HEK293 (cell line): Measurements from ENCODE around the gene SOX6.

Experiments
- CTCF ChIA-PET: fragments of 350-600 bp; formaldehyde crosslinking; extraction: SDS; loops from one replicate; lab custom pipeline; 2021; ENCODE audit warnings: antibody characterized with exemption; lab: Yijun Ruan, JAX
- POLR2A ChIA-PET: fragments of 300-600 bp; formaldehyde crosslinking; extraction: SDS; loops from one replicate; lab custom pipeline; 2020; ENCODE audit warnings: antibody characterized with exemption, inconsistent platforms; lab: Yijun Ruan, JAX
- H3K27ac ChIP-seq: fragments of 200-500 bp; sonication (Bioruptor generic); 2 replicates; pipeline ENCODE4 v1.5.1; 2014; ENCODE audit warnings: low read depth, low read length, control low read depth, inconsistent platforms; ENCODE audit errors: extremely low read depth
- H3K36me3 ChIP-seq, 2 experiments: fragments of 200-500 bp in 1 of 2; sonication (Bioruptor generic) in 1 of 2; 1 replicate in 1 of 2; 2 replicates in 1 of 2; pipeline ENCODE4 v1.5.1; 2014 to 2017; ENCODE audit warnings: inconsistent platforms in 2 of 2, low read length in 2 of 2; ENCODE audit not compliant: control insufficient read depth in 2 of 2, insufficient read depth in 1 of 2
- H3K4me1 ChIP-seq: fragments of 200-500 bp; sonication (Bioruptor generic); 2 replicates; pipeline ENCODE4 v1.5.1; 2014; ENCODE audit warnings: mild to moderate bottlenecking, low read length, inconsistent platforms; ENCODE audit not compliant: control insufficient read depth, insufficient read depth
- H3K4me3 ChIP-seq: 2 replicates; pipeline ENCODE4 v1.5.1; 2011; ENCODE audit warnings: low read depth, mild to moderate bottlenecking, control low read depth, low read length, moderate library complexity
- H3K9me3 ChIP-seq: fragments of 200-500 bp; sonication (Bioruptor generic); 2 replicates; pipeline ENCODE4 v1.5.1; 2014; ENCODE audit warnings: low read depth, low read length, inconsistent platforms; ENCODE audit not compliant: control insufficient read depth, insufficient read depth
- GLIS1 ChIP-seq: fragments of 450-650 bp; formaldehyde crosslinking; IDR thresholded peaks from 2 replicates; pipeline ENCODE4 v1.5.1; 2016; ENCODE audit warnings: missing biosample characterization, missing genetic modification characterization
- GLIS2 ChIP-seq: fragments of 450-650 bp; formaldehyde crosslinking; IDR thresholded peaks from 2 replicates; pipeline ENCODE4 v1.5.1; 2016; ENCODE audit warnings: missing biosample characterization, missing genetic modification characterization
- HIC1 ChIP-seq: fragments of 450-650 bp; formaldehyde crosslinking; IDR thresholded peaks from 2 replicates; pipeline ENCODE4 v1.5.1; 2016; ENCODE audit warnings: missing biosample characterization, missing genetic modification characterization
- KLF10 ChIP-seq: fragments of 450-650 bp; IDR thresholded peaks from 2 replicates; pipeline ENCODE4 v1.5.1; 2018; ENCODE audit warnings: missing biosample characterization, mild to moderate bottlenecking, missing genetic modification characterization
- MYNN ChIP-seq: fragments of 450-650 bp; formaldehyde crosslinking; IDR thresholded peaks from 2 replicates; pipeline ENCODE4 v1.5.1; 2016; ENCODE audit warnings: missing biosample characterization, missing genetic modification characterization, borderline replicate concordance
- MZF1 ChIP-seq: fragments of 450-650 bp; formaldehyde crosslinking; IDR thresholded peaks from 2 replicates; pipeline ENCODE4 v1.5.1; 2017; ENCODE audit warnings: missing biosample characterization, missing genetic modification characterization, borderline replicate concordance
- PRDM10 ChIP-seq: fragments of 450-650 bp; formaldehyde crosslinking; IDR thresholded peaks from 2 replicates; pipeline ENCODE4 v1.5.1; 2016; ENCODE audit warnings: missing biosample characterization, missing genetic modification characterization
- REST ChIP-seq: fragments of 450-650 bp; formaldehyde crosslinking; IDR thresholded peaks from 2 replicates; pipeline ENCODE4 v1.5.1; 2016; ENCODE audit warnings: missing biosample characterization, missing genetic modification characterization
- SP7 ChIP-seq: fragments of 450-650 bp; formaldehyde crosslinking; IDR thresholded peaks from 2 replicates; pipeline ENCODE4 v1.5.1; 2016; ENCODE audit warnings: missing biosample characterization, missing genetic modification characterization
- TCF7L2 ChIP-seq: IDR thresholded peaks from 2 replicates; pipeline ENCODE4 v1.6.1; 2011; ENCODE audit warnings: low read depth, mild to moderate bottlenecking, inconsistent platforms, low read length, moderate library complexity, borderline replicate concordance
- ZFP37 ChIP-seq: fragments of 450-650 bp; formaldehyde crosslinking; IDR thresholded peaks from 2 replicates; pipeline ENCODE4 v1.5.1; 2016; ENCODE audit warnings: missing biosample characterization, missing genetic modification characterization
- ZNF132 ChIP-seq: fragments of 450-650 bp; formaldehyde crosslinking; IDR thresholded peaks from 2 replicates; pipeline ENCODE4 v1.5.1; 2017; ENCODE audit warnings: missing biosample characterization, missing genetic modification characterization, borderline replicate concordance
- ZNF133 ChIP-seq: fragments of 450-650 bp; formaldehyde crosslinking; IDR thresholded peaks from 2 replicates; pipeline ENCODE4 v1.5.1; 2016; ENCODE audit warnings: missing biosample characterization, missing genetic modification characterization
- ZNF138 ChIP-seq: fragments of 450-650 bp; formaldehyde crosslinking; IDR thresholded peaks from 2 replicates; pipeline ENCODE4 v1.5.1; 2016; ENCODE audit warnings: missing biosample characterization, missing genetic modification characterization, borderline replicate concordance
- ZNF341 ChIP-seq: fragments of 450-650 bp; formaldehyde crosslinking; IDR thresholded peaks from 2 replicates; pipeline ENCODE4; 2016; ENCODE audit warnings: low read depth, missing biosample characterization, missing genetic modification characterization
- ZNF416 ChIP-seq: fragments of 450-650 bp; formaldehyde crosslinking; IDR thresholded peaks from 2 replicates; pipeline ENCODE4 v1.5.1; 2016; ENCODE audit warnings: missing biosample characterization, missing genetic modification characterization
- ZNF560 ChIP-seq: fragments of 450-650 bp; formaldehyde crosslinking; IDR thresholded peaks from 2 replicates; pipeline ENCODE4 v1.5.1; 2017; ENCODE audit warnings: missing biosample characterization, missing genetic modification characterization, borderline replicate concordance
- ZNF629 ChIP-seq: fragments of 450-650 bp; formaldehyde crosslinking; IDR thresholded peaks from 2 replicates; pipeline ENCODE4 v1.5.1; 2017; ENCODE audit warnings: missing biosample characterization, missing genetic modification characterization
- ZNF701 ChIP-seq: fragments of 450-650 bp; formaldehyde crosslinking; IDR thresholded peaks from 2 replicates; pipeline ENCODE4 v1.5.1; 2016; ENCODE audit warnings: missing biosample characterization, missing genetic modification characterization
- ZNF837 ChIP-seq: fragments of 450-650 bp; formaldehyde crosslinking; IDR thresholded peaks from 2 replicates; pipeline ENCODE4 v1.5.1; 2016; ENCODE audit warnings: missing biosample characterization, missing genetic modification characterization
- ZSCAN5A ChIP-seq: fragments of 450-650 bp; formaldehyde crosslinking; IDR thresholded peaks from 2 replicates; pipeline ENCODE4 v1.5.1; 2016; ENCODE audit warnings: missing biosample characterization, missing genetic modification characterization

SOX6 gene

GRCh38 chr11:16293204-16293681 is 63.1 kb downstream of the SOX6 start (continued):
- no peak for TF ChIP-seq ZNF416
- TF ChIP-seq PRDM10 (tag by site-specific recombination) = no peak
- no peak for TF ChIP-seq MZF1 (tag by site-specific recombination)
- TF ChIP-seq ZNF133 (tag by site-specific recombination) = no peak
- TF ChIP-seq ZNF701 (tag by site-specific recombination) = no peak

GRCh38 chr11:16292167-16292859 is 64.0 kb downstream of the SOX6 start:
- Histone ChIP-seq H3K27ac (no peak overlapping the region), H3K36me3 (no peaks in the 10 kb centered on the region), H3K4me3 (no peak overlapping the region), H3K4me1 (no peaks in the 10 kb centered on the region), H3K9me3 (no peaks in the 10 kb centered on the region)
- TF ChIP-seq SP7 = peak; percentile 42; the same call in 1 of the 2 replicates
- TF ChIP-seq TCF7L2 = peak; percentile 67; the same call in 1 of the 2 replicates
- TF ChIP-seq GLIS1 (tag by site-specific recombination) = no peak
- ChIA-PET POLR2A (no interaction called here), CTCF (interaction anchor here (0.7 kb wide), 1 partner anchor 1215 kb away, joined by 4 read pairs; no protein-coding TSS in a partner anchor)

GRCh38 chr11:16291729-16292128 is 64.6 kb downstream of the SOX6 start:
- H3K9me3 ChIP-seq = no peaks in the 10 kb centered on the region
- H3K27ac ChIP-seq = no peak overlapping the region
- CTCF ChIA-PET = no interaction called here
- H3K4me1 ChIP-seq = no peaks in the 10 kb centered on the region
- H3K4me3 ChIP-seq = no peak overlapping the region
- POLR2A ChIA-PET = no interaction called here
- no peaks in the 10 kb centered on the region for H3K36me3 ChIP-seq
- TF ChIP-seq ZFP37 (tag by site-specific recombination) (no peak), MYNN (tag by site-specific recombination) (no peak), REST (tag by site-specific recombination) (no peak), GLIS2 (tag by site-specific recombination) (no peak), HIC1 (tag by site-specific recombination) (no peak), ZNF560 (tag by site-specific recombination) (no peak), ZNF341 (tag by site-specific recombination) (no peak), ZNF629 (tag by site-specific recombination) (no peak), ZNF837 (no peak), ZNF138 (tag by site-specific recombination) (no peak), ZSCAN5A (tag by site-specific recombination) (no peak), ZNF132 (tag by site-specific recombination) (no peak), KLF10 (tag by site-specific recombination) (no peak)
